Mucosa of descending colon (tissue), 3 donors: ENCODE measurements around the gene PRPF8. TPM values are rescaled to one million over a fixed set of nuclear protein-coding genes. Genes with fewer than 3 reads are reported as not detected.

Experiments
- ATAC-seq: fragments of 200-7000 bp; cut with Tn5 transposase; one replicate; pipeline ENCODE4 v1.9.1; 2020; ENCODE audit warnings: mild to moderate bottlenecking, moderate library complexity
- DNase-seq, 3 donors: peaks; one replicate each; pipeline ENCODE4 v3.0.0-alpha.2; 2020
- H3K36me3 ChIP-seq: fragments of 200-600 bp; one replicate; pipeline ENCODE4 v1.8.0; 2021; ENCODE audit warnings: low read depth, mild to moderate bottlenecking
- H3K4me1 ChIP-seq: fragments of 200-600 bp; one replicate; pipeline ENCODE4 v1.8.0; 2021; ENCODE audit warnings: low read depth, mild to moderate bottlenecking
- H3K4me3 ChIP-seq: fragments of 200-600 bp; one replicate; pipeline ENCODE4 v1.8.0; 2021; ENCODE audit warnings: mild to moderate bottlenecking
- H3K9me3 ChIP-seq: fragments of 200-600 bp; one replicate; pipeline ENCODE4 v1.8.0; 2021; ENCODE audit warnings: mild to moderate bottlenecking
- CTCF ChIP-seq: fragments of 200-600 bp; IDR thresholded peaks from one replicate; pipeline ENCODE4 v1.8.0; 2022; ENCODE audit warnings: antibody characterized with exemption, mild to moderate bottlenecking
- intact Hi-C, 2 donors: fragments of 100-400 bp; cut with DNase I in 1 of 2; cut with micrococcal nuclease in 1 of 2; formaldehyde crosslinking; loops; one replicate each; pipeline versions ENCODE4 v1.11.0 to v1.11.1; 2022; cut with DNase I, micrococcal nuclease
- total RNA-seq, 3 donors: library from RNA; stranded (reverse); fragmentation: NEBNext Ultra II Directional in 2 of 3; extraction: Animal tissue kit (Norgen Biotek cat#: 25700) in 2 of 3; gene quantifications; one replicate each; pipeline versions ENCODE4 v1.2.1 to v1.2.4, GENCODE V29; 2021 to 2023
- donor health status: DM: no; HTN: no; CAD: no; lungs with moderate emphysema.
- donor health status: DM: no; HTN: no; CAD: no.
- donor health status: DM: no; HTN: yes; CAD: no.

The PRPF8 gene
- total RNA-seq, 3 donors from 2014 or later, result 214 to 238 (median 222) TPM

- no peaks in the 10 kb centered on the region for H3K9me3 ChIP-seq
- DNase-seq (no peak), ATAC-seq (peak; percentile 27)
- intact Hi-C loops, result no loop called here
- no peaks in the 10 kb centered on the region for H3K36me3 ChIP-seq
- TF ChIP-seq CTCF, result no peak
- no peak overlapping the region for H3K4me3 ChIP-seq
- H3K4me1 ChIP-seq, result no peaks in the 10 kb centered on the region
Measured at GRCh38 chr17:1606352-1606985, 78.2 kb downstream of the PRPF8 start.

- no peak for DNase-seq
- no peaks in the 10 kb centered on the region for H3K36me3 ChIP-seq
- no peak for TF ChIP-seq CTCF
- intact Hi-C loops, result no loop called here
- H3K9me3 ChIP-seq, result no peaks in the 10 kb centered on the region
- no peaks in the 10 kb centered on the region for H3K4me1 ChIP-seq
- ATAC-seq, result no peak
- no peak overlapping the region for H3K4me3 ChIP-seq
Measured at GRCh38 chr17:1605681-1606351, 78.9 kb downstream of the PRPF8 start.

- no peak for DNase-seq
- no peaks in the 10 kb centered on the region for H3K4me1 ChIP-seq
Measured at GRCh38 chr17:1604831-1605528, 79.7 kb downstream of the PRPF8 start.

GRCh38 chr17:1601571-1601970 lies 83.1 kb downstream of the PRPF8 start:
- no peak for ATAC-seq
- intact Hi-C loops, result no loop called here
- H3K9me3 ChIP-seq, result no peaks in the 10 kb centered on the region
- TF ChIP-seq CTCF, result no peak
- DNase-seq, result no peak
- H3K4me3 ChIP-seq, result no peak overlapping the region
- no peaks in the 10 kb centered on the region for H3K36me3 ChIP-seq
- H3K4me1 ChIP-seq, result no peaks in the 10 kb centered on the region

More at GRCh38 chr17:1604831-1605528, 79.7 kb downstream of the PRPF8 start:
- no peak for ATAC-seq
- intact Hi-C loops, result no loop called here
- no peak for TF ChIP-seq CTCF
- Histone ChIP-seq H3K36me3 (no peaks in the 10 kb centered on the region), H3K4me3 (no peak overlapping the region), H3K9me3 (no peaks in the 10 kb centered on the region)

Other genes with a start within 250 kb of the PRPF8 start
- 10 to 100 TPM; 73.9 to 85.3 (median 74.0) TPM for gene CRK, start 228.6 kb downstream of the PRPF8 start, total RNA-seq
- gene MYO1C, start 192.2 kb downstream of the PRPF8 start, total RNA-seq, result 100 to 1,000 TPM; 249 to 344 (median 276) TPM
- 10 to 100 TPM; 43.7 to 49.9 (median 47.6) TPM for gene INPP5K, start 168.3 kb downstream of the PRPF8 start, total RNA-seq
- 10 to 100 TPM; 63.3 to 90.8 (median 81.6) TPM for gene PITPNA, start 122.1 kb downstream of the PRPF8 start, total RNA-seq
- gene SLC43A2, start 56.0 kb downstream of the PRPF8 start, total RNA-seq, result 10 to 100 TPM; 12.7 to 30.8 (median 23.7) TPM
- 10 to 100 TPM; 13.1 to 17.8 (median 14.8) TPM for gene SCARF1, start 39.1 kb downstream of the PRPF8 start, total RNA-seq
- 10 to 100 TPM; 33.3 to 71.6 (median 41.0) TPM for gene RILP, start 35.0 kb downstream of the PRPF8 start, total RNA-seq
- gene TLCD2, start 25.5 kb upstream of the PRPF8 start, total RNA-seq, result 10 to 100 TPM; 29.0 to 45.6 (median 37.6) TPM
- 10 to 100 TPM; 17.3 to 27.3 (median 22.4) TPM for gene WDR81, start 39.8 kb upstream of the PRPF8 start, total RNA-seq
- 1 to 10 TPM in 2 of 3 donors, under 1 TPM in 1; 0.78 to 8.2 (median 2.9) TPM for gene SERPINF2, start 58.0 kb upstream of the PRPF8 start, total RNA-seq
- 100 to 1,000 TPM in 1 of 3 donors, 10 to 100 TPM in 2; 16.9 to 111 (median 76.9) TPM for gene SERPINF1, start 77.2 kb upstream of the PRPF8 start, total RNA-seq
- 10 to 100 TPM in 2 of 3 donors, 1 to 10 TPM in 1; 9.8 to 19.4 (median 10.7) TPM for gene SMYD4, start 145.0 kb upstream of the PRPF8 start, total RNA-seq
- gene RPA1, start 145.1 kb upstream of the PRPF8 start, total RNA-seq, result 10 to 100 TPM; 52.3 to 77.4 (median 75.5) TPM